Gastroesophageal sphincter (tissue), 3 donors: ENCODE data around the gene KIFC3.

Source experiments
- CTCF ChIP-seq, 4 experiments: fragments of 200-600 bp in 2 of 4; fragments of 450-650 bp in 2 of 4; sonication (generic) in 1 of 4; IDR thresholded peaks; one replicate each; pipeline ENCODE4 v1.5.1; 2017 to 2019; ENCODE audit warnings: antibody characterized with exemption in 4 of 4, mild to moderate bottlenecking in 2 of 4, moderate library complexity in 2 of 4
- POLR2AphosphoS5 ChIP-seq: sonication (generic); formaldehyde crosslinking; IDR thresholded peaks from one replicate; pipeline ENCODE4 v1.6.1; 2017; ENCODE audit warnings: antibody characterized with exemption

- peak in 3 of 4 experiments; percentile 92 to 98 (median 94) for TF ChIP-seq CTCF (IDR thresholded peaks at IDR 0.05)
- TF ChIP-seq POLR2AphosphoS5: no peak
These were observed 44.9 kb downstream of the KIFC3 start for GRCh38 chr16:57757326-57757786.
